Tibial artery (tissue), 4 donors: ENCODE results near the gene ZFYVE21.

Experiments
- DNase-seq, 2 donors: peaks; one replicate each; pipeline ENCODE4 v3.0.0-alpha.2; 2019
- H3K27ac ChIP-seq, 2 donors: fragments of 200-600 bp; sonication (generic) in 1 of 2; 1 replicate in 1 of 2; 2 replicates in 1 of 2; pipeline ENCODE4 v1.5.1; 2018 to 2019; ENCODE audit warnings: mild to moderate bottlenecking in 1 of 2
- H3K27me3 ChIP-seq, 2 donors: fragments of 200-600 bp; sonication (generic) in 1 of 2; one replicate each; pipeline versions ENCODE4 v1.5.1 to v1.6.0; 2016 to 2019
- H3K36me3 ChIP-seq, 3 donors: fragments of 200-600 bp; sonication (generic) in 2 of 3; one replicate each; pipeline ENCODE4 v1.5.1; 2016 to 2019; ENCODE audit warnings: mild to moderate bottlenecking in 2 of 3
- H3K4me1 ChIP-seq, 4 donors: fragments of 200-600 bp; sonication (generic) in 2 of 4; 1 replicate in 3 of 4; 2 replicates in 1 of 4; pipeline ENCODE4 v1.5.1; 2016 to 2019
- H3K4me3 ChIP-seq, 2 donors: fragments of 200-600 bp; sonication (generic) in 1 of 2; 1 replicate in 1 of 2; 2 replicates in 1 of 2; pipeline ENCODE4 v1.5.1; 2018 to 2019; ENCODE audit warnings: mild to moderate bottlenecking in 2 of 2
- H3K9me3 ChIP-seq, 3 donors: fragments of 200-600 bp; sonication (generic) in 1 of 3; one replicate each; pipeline ENCODE4 v1.5.1; 2016 to 2019
- intact Hi-C: fragments of 100-400 bp; cut with DNase I; formaldehyde crosslinking; loops from one replicate; pipeline ENCODE4 v1.15.0; 2023; ENCODE audit warnings: low total_unique reads
- TF ChIP-seq, protein P1 (sequence below), 2 experiments: fragments of 200-600 bp in 1 of 2; fragments of 450-650 bp in 1 of 2; IDR thresholded peaks; one replicate each; pipeline ENCODE4 v1.5.1; 2017 to 2019; ENCODE audit warnings: antibody characterized with exemption in 2 of 2, mild to moderate bottlenecking in 1 of 2, moderate library complexity in 1 of 2

ZFYVE21 gene

DNA sequence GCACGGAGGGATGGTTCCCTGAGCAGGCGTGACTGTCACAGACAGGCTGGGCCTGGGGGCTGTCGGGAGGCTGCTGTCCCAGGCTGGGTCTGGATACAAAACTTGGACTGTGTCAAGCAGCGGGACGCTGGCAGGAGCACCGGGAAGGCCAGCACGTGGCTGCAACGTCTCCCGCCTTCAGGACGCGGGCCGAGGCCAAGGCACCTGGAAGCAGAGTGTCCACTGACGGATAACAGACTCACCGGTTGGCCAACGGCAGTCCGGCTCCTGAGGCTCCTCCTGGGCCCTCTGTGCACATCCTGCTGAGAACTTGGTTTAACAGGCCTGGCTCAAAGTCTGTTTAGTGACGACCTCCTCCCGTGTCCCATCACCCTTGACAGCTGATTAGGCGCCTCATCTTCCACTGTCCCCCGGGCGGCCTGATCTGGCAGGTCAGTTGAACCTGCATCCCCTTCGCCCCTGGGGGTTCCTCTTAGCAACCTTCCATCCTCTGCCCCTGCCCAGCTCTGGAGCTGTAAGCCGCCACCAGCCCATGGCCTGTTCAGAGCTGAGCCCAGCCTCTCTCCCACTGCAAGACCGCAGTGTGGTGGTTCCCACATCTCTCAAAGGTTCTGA is 2.9 kb upstream of the ZFYVE21 start:
- Histone ChIP-seq H3K27ac (peak overlapping the region; percentile 62 to 77), H3K36me3 (peaks cover 0 to under 1% (median 0%) of the 10 kb centered on the region in 3 donors), H3K27me3 (no peaks in the 10 kb centered on the region), H3K4me1 (peaks cover 0 to 75% (median 62%) of the 10 kb centered on the region in 4 donors), H3K4me3 (no peak overlapping the region), H3K9me3 (no peaks in the 10 kb centered on the region)
- TF ChIP-seq, protein P1, sequence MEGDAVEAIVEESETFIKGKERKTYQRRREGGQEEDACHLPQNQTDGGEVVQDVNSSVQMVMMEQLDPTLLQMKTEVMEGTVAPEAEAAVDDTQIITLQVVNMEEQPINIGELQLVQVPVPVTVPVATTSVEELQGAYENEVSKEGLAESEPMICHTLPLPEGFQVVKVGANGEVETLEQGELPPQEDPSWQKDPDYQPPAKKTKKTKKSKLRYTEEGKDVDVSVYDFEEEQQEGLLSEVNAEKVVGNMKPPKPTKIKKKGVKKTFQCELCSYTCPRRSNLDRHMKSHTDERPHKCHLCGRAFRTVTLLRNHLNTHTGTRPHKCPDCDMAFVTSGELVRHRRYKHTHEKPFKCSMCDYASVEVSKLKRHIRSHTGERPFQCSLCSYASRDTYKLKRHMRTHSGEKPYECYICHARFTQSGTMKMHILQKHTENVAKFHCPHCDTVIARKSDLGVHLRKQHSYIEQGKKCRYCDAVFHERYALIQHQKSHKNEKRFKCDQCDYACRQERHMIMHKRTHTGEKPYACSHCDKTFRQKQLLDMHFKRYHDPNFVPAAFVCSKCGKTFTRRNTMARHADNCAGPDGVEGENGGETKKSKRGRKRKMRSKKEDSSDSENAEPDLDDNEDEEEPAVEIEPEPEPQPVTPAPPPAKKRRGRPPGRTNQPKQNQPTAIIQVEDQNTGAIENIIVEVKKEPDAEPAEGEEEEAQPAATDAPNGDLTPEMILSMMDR (IDR thresholded peaks at IDR 0.05) = no peak
- intact Hi-C loops = no loop called here
- DNase-seq = no peak

DNA sequence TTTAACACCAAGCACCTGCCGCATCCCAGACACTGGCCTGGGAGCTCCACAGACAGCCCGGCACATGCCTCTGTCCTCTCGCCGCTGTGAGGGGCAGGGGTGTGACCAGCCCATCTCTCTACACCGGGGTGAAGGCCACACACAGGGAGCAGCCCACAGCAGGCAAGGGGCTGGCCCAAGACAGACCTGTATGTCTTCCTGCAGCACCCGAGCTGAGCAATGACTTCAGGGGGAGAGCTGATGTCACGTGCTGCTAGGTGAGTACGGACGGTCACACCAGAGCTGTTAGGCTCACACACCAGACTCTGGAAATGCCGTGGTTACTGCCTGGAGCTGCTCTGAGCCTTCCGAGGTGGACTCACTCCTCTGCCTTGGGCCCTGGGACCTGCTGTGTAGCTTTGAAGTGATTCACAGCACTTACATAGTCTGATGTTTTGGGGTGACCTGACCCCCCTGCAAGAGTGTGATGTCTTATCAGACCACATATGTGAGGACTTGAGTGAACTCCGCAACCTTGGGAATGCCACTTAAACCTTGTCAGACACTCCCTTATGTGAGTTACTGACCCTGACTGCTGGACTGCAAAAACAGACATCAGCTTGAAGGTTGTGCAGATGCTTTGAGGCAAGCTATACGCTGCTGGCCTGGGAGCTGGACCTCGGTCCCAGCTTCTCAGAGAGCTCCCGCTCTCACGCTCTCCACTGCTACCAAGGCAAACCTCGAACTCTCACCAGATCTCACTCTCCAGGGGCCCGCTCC is 2.1 kb upstream of the ZFYVE21 start:
- TF ChIP-seq, protein P1 (IDR thresholded peaks at IDR 0.05) = no peak
- Histone ChIP-seq H3K27me3 (no peaks in the 10 kb centered on the region), H3K27ac (peak overlapping the region in 1 of 2 donors; percentile 62), H3K9me3 (no peaks in the 10 kb centered on the region), H3K4me1 (peaks cover 0 to 75% (median 63%) of the 10 kb centered on the region in 4 donors), H3K36me3 (no peaks in the 10 kb centered on the region), H3K4me3 (no peak overlapping the region)
- intact Hi-C loops = no loop called here
- DNase-seq = no peak

DNA sequence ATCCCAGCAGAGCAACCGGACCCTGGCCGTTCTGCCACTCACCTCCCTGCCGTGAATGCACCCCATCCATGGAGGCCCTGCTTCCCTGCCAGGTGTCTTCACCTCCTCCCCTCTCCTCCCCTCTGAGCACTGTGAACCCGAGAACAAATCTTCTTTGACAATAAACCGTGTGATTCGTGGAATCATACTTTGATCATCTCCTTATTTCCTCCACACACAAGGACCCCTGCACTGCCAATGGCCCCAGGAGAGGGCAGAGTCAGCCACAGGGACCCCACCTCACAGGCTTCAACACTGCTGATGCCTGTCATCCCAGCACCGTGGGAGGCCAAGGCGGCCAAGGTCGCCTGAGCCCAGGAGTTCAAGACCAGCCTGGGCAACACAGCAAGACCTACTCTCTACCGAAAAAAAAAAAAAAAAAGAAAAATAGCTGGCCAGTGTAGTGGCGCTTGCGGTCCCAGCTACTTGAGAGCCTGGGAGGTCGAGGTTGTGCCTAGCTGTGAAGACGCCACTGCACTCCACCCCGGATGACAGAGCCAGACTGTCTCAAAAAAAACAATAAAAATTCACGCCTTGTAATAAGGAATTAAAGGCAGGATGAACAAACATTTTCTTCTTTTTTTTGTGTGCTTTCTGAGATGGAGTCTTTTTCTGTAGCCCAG is 1.4 kb upstream of the ZFYVE21 start:
- Histone ChIP-seq H3K9me3 (no peaks in the 10 kb centered on the region), H3K4me1 (peaks cover 0 to 75% (median 61%) of the 10 kb centered on the region in 4 donors)
- intact Hi-C loops = no loop called here

DNA sequence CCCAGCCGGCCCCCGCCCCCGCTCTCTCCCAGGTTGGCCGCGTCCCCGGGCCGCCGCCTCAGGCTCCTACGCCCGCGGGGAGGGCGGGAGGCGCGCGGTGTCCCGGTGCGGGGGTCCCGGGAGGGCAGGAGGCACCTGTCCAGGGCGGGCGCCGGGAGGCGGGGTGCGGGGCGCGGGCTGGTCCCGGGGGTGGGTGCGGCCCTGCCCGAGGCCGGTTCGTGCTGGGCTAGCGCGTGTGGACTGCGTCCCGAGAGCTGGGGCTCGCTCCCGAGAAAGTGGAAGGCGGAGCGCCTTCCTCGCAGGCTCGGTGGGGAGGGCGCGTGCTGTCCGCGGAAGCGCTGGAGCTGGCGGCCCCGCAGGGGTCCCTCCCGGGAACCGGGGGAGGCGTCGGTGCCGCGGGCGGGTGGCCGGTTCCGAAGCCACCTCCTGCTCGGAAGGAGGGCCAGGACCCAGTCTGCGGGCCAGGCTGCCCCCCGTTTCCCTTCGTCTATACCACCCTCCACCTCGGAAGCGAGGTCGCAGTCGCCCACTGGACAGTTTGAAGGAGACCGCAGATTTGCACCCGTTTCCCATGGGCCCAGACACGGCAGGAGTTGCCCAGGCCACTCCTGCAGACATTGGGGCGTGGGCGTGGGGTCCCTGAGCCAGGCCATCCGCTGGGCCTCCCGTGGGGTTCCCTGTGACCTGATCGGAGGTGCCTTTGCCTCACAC is 636 bp downstream of the ZFYVE21 start:
- Histone ChIP-seq H3K4me3 (peak overlapping the region; percentile 76 to 94), H3K27me3 (no peaks in the 10 kb centered on the region), H3K27ac (peak overlapping the region; percentile 80 to 93), H3K4me1 (peaks cover 0 to 76% (median 62%) of the 10 kb centered on the region in 4 donors), H3K36me3 (no peaks in the 10 kb centered on the region), H3K9me3 (no peaks in the 10 kb centered on the region)
- DNase-seq = no peak
- TF ChIP-seq, protein P1 (IDR thresholded peaks at IDR 0.05) = no peak
- intact Hi-C loops = loop anchor here (5.0 kb wide), 1 partner anchor 89 kb away; the partner anchor contains the start of gene KLC1

More for the DNA sequence above, 1.4 kb upstream of the ZFYVE21 start:
- Histone ChIP-seq H3K27ac (no peak overlapping the region), H3K4me3 (no peak overlapping the region), H3K27me3 (no peaks in the 10 kb centered on the region), H3K36me3 (no peaks in the 10 kb centered on the region)
- DNase-seq = no peak
- TF ChIP-seq, protein P1 (IDR thresholded peaks at IDR 0.05) = no peak

DNA sequence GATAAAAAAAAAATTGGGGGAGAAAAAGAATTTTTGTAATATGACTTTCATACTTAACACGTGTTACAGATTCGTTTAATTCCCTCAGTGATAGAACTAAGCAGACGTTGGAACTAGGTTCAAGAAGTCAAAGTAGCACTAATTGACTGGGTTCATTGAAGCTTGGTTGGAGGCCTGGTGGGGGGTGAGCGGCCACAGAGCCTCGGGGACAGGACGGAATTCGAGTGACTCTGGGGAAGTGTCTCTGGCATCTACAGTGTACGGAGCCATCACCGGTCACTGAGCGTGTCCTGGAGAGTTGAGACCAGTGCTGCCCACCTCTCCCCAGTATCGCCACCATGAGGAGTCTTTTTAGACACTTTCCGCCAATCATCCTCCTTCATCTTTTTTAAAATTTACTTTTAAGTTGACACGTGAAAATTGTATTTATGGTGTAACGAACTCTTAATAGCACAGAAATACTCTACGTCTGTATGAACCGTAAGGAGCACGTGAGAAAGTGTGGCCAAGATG is 1.3 kb downstream of the ZFYVE21 start:
- DNase-seq = no peak
- no peaks in the 10 kb centered on the region for H3K36me3 ChIP-seq
- TF ChIP-seq, protein P1 (IDR thresholded peaks at IDR 0.05) = no peak
- H3K9me3 ChIP-seq = no peaks in the 10 kb centered on the region
- H3K4me3 ChIP-seq = peak overlapping the region; percentile 76 to 94
- peak overlapping the region; percentile 80 to 93 for H3K27ac ChIP-seq
- peaks cover 0 to 76% (median 58%) of the 10 kb centered on the region in 4 donors for H3K4me1 ChIP-seq
- intact Hi-C loops = loop anchor here (5.0 kb wide), 1 partner anchor 90 kb away; the partner anchor contains the start of gene KLC1
- no peaks in the 10 kb centered on the region for H3K27me3 ChIP-seq
